ENCODE results near the gene NADK.
"Not testable (repeated sequence)": the region's sequence is repeated elsewhere in the genome, so short reads cannot be mapped to it uniquely, and the experiment has no call there.

DNA sequence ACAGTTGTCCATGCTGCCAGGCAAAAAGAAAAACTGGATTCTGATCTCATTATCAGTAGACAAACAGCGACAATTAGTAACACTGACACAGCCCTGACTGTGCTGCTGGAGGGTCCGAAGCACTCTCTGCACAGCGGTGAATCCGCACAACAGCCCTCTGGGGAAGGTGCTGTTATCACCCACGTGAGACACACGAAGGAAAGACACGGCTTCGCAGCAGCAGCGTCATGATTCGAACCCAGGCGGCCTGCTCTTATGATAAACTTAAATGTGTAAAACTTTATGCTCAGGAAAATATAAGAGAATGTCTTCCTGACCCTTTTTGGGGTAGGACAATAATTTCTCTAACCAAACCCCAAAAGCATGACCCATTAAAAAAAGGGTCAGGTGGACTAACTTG lies 35.7 kb downstream of the NADK start:
- not testable (repeated sequence) for TF ChIP-seq POLR2A, POLR2AphosphoS5 (IDR thresholded peaks at IDR 0.05)
- TF ChIP-seq, protein P1, sequence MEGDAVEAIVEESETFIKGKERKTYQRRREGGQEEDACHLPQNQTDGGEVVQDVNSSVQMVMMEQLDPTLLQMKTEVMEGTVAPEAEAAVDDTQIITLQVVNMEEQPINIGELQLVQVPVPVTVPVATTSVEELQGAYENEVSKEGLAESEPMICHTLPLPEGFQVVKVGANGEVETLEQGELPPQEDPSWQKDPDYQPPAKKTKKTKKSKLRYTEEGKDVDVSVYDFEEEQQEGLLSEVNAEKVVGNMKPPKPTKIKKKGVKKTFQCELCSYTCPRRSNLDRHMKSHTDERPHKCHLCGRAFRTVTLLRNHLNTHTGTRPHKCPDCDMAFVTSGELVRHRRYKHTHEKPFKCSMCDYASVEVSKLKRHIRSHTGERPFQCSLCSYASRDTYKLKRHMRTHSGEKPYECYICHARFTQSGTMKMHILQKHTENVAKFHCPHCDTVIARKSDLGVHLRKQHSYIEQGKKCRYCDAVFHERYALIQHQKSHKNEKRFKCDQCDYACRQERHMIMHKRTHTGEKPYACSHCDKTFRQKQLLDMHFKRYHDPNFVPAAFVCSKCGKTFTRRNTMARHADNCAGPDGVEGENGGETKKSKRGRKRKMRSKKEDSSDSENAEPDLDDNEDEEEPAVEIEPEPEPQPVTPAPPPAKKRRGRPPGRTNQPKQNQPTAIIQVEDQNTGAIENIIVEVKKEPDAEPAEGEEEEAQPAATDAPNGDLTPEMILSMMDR (IDR thresholded peaks at IDR 0.05), result not testable (repeated sequence)

Data from prostate gland (tissue), 2 donors.